HCT116 (cell line): ENCODE measurements around the gene ST3GAL2. TPM values are rescaled to one million over a fixed set of nuclear protein-coding genes. Genes with fewer than 3 reads are reported as not detected.

Source experiments
- CTCF ChIP-seq, 3 experiments: fragments of 200-600 bp in 1 of 3; sonication (generic) in 1 of 3; IDR thresholded peaks in 2 of 3; conservative IDR thresholded peaks in 1 of 3; 2 replicates each; pipeline ENCODE4 v1.5.1; 2012 to 2017; ENCODE audit warnings: low read depth in 2 of 3, low read length in 2 of 3, antibody characterized with exemption in 1 of 3, borderline replicate concordance in 1 of 3, control low read depth in 1 of 3, mild to moderate bottlenecking in 1 of 3, mixed read lengths in 1 of 3, mixed run types in 1 of 3, moderate library complexity in 1 of 3; ENCODE audit not compliant: insufficient read depth in 1 of 3
- EGR1 ChIP-seq: IDR thresholded peaks from 2 replicates; pipeline ENCODE4 v1.6.1; 2012; ENCODE audit warnings: low read depth
- ELF1 ChIP-seq: IDR thresholded peaks from 2 replicates; pipeline ENCODE4 v1.6.1; 2012; ENCODE audit warnings: low read depth, borderline replicate concordance
- EZH2 ChIP-seq: fragments of 200-600 bp; sonication (generic); IDR thresholded peaks from 2 replicates; pipeline ENCODE4 v1.6.1; 2017; ENCODE audit warnings: antibody characterized with exemption, mixed run types
- EZH2phosphoT487 ChIP-seq: fragments of 200-600 bp; IDR thresholded peaks from 2 replicates; pipeline ENCODE4 v1.6.1; 2018; ENCODE audit warnings: antibody characterized with exemption, borderline replicate concordance
- FOSL1 ChIP-seq: IDR thresholded peaks from 2 replicates; pipeline ENCODE4 v1.6.1; 2012; ENCODE audit warnings: low read depth
- POLR2A ChIP-seq: IDR thresholded peaks from 2 replicates; pipeline ENCODE4 v1.7.0; 2011; ENCODE audit warnings: borderline replicate concordance; ENCODE audit not compliant: insufficient read depth, insufficient read length; ENCODE audit errors: extremely low read depth
- POLR2AphosphoS5 ChIP-seq: IDR thresholded peaks from 2 replicates; pipeline ENCODE4 v1.6.1; 2011; ENCODE audit warnings: mild to moderate bottlenecking, low read depth, low read length, moderate library complexity
- RAD21 ChIP-seq: IDR thresholded peaks from 2 replicates; pipeline ENCODE4 v1.6.1; 2012; ENCODE audit warnings: low read depth, mild to moderate bottlenecking
- SRF ChIP-seq: IDR thresholded peaks from 2 replicates; pipeline ENCODE4 v1.6.1; 2012; ENCODE audit warnings: low read depth
- ZBTB33 ChIP-seq: IDR thresholded peaks from 2 replicates; pipeline ENCODE4 v1.6.1; 2011; ENCODE audit warnings: mild to moderate bottlenecking, low read length, moderate library complexity; ENCODE audit not compliant: insufficient replicate concordance; ENCODE audit errors: extremely low read depth
- ZNF274 ChIP-seq: fragments of 200-500 bp; sonication (Bioruptor generic); IDR thresholded peaks from 2 replicates; pipeline ENCODE4 v1.6.1; 2014; ENCODE audit warnings: mild to moderate bottlenecking, low read depth, low read length, inconsistent platforms
- total RNA-seq: library from RNA; stranded (reverse); gene quantifications from one replicate; pipeline ENCODE4 v1.2.1, GENCODE V29; 2021; ENCODE audit not compliant: unreplicated experiment

The ST3GAL2 gene
- total RNA-seq, 1 experiment from 2014 or later = 9.5 TPM

GRCh38 chr16:70380919-70381603 is 57.8 kb downstream of the ST3GAL2 start (continued):
- TF ChIP-seq CTCF (IDR thresholded peaks at IDR 0.05 in 2 of 3, conservative IDR thresholded peaks at IDR 0.05 in 1 of 3; ENCODE audit: borderline replicate concordance in 1 of 3, insufficient read depth in 1 of 3, low read depth in 2 of 3, low read length in 2 of 3) = peak in 2 of 3 experiments; percentile 21 to 32; a peak in 2 of 6 replicates
- peak; percentile 40 for TF ChIP-seq RAD21
- TF ChIP-seq POLR2AphosphoS5 = peak; percentile 94
- peak; percentile 39; the same call in 1 of the 2 replicates for TF ChIP-seq EGR1
- no peak for TF ChIP-seq EZH2phosphoT487
- no peak for TF ChIP-seq EZH2
- no peak for TF ChIP-seq ZNF274
- TF ChIP-seq SRF = no peak
- TF ChIP-seq ELF1 = no peak; the same call in 1 of the 2 replicates
- peak; percentile 92 for TF ChIP-seq POLR2A
- TF ChIP-seq FOSL1 = no peak
- TF ChIP-seq ZBTB33 = no peak
